ENCODE measurements around the gene KRTAP6-3. TPM values are rescaled to one million over a fixed set of nuclear protein-coding genes. Genes with fewer than 3 reads are reported as not detected.

The KRTAP6-3 gene
- polyA plus RNA-seq, 2 of the 4 experiments (the other 2 are of a cell fraction): not detected

DNA sequence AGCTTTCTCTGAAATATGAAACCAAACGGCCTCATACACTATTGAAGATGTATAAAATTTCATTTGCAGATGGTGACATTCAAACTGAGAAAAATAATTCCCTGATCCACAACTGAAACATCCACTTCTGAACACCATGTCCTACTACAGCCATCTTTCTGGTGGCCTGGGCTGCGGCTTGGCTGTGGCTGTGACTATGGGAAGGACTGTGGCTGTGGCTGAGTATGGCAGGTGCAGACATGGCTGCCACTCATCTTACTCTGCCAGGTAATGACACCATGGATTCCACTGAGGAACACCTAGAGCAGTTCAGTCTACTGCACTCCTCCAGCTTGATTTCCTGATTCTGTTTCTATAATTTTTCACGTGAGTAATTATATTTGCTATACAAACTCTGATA is 28.3 kb downstream of the KRTAP6-3 start, which contains the start of gene KRTAP20-4:
TSS of gene KRTAP20-4 (plus strand) at position 106 of the 400 bp plus-strand sequence.
- WGBS (ENCODE audit: missing lambda C conversion rate): 2% methylated on average over 3 of the region's 3 CpGs
- no peak for DNase-seq (ENCODE audit: low read depth in 1 of 2, low spot score in 1 of 2)
- ChIA-PET CTCF (no interaction called here), POLR2A (no interaction called here)
- H3K9me3 ChIP-seq: no peaks in the 10 kb centered on the region
- H3K27ac ChIP-seq: no peak within 1 kb of the TSS
- TF ChIP-seq, protein P1, sequence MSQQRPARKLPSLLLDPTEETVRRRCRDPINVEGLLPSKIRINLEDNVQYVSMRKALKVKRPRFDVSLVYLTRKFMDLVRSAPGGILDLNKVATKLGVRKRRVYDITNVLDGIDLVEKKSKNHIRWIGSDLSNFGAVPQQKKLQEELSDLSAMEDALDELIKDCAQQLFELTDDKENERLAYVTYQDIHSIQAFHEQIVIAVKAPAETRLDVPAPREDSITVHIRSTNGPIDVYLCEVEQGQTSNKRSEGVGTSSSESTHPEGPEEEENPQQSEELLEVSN (IDR thresholded peaks at IDR 0.05; ENCODE audit: borderline replicate concordance, low read depth): no peak
- TF ChIP-seq, protein P2, sequence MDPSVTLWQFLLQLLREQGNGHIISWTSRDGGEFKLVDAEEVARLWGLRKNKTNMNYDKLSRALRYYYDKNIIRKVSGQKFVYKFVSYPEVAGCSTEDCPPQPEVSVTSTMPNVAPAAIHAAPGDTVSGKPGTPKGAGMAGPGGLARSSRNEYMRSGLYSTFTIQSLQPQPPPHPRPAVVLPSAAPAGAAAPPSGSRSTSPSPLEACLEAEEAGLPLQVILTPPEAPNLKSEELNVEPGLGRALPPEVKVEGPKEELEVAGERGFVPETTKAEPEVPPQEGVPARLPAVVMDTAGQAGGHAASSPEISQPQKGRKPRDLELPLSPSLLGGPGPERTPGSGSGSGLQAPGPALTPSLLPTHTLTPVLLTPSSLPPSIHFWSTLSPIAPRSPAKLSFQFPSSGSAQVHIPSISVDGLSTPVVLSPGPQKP (IDR thresholded peaks at IDR 0.05; ENCODE audit: low read depth, low read length): no peak
- TF ChIP-seq SMC3 (IDR thresholded peaks at IDR 0.05) (no peak), RCOR1 (IDR thresholded peaks at IDR 0.05; ENCODE audit: low read depth, low read length) (no peak)
- ATAC-seq: no peak
- no peak within 1 kb of the TSS for H3K4me3 ChIP-seq
- H3K4me1 ChIP-seq: no peaks in the 10 kb centered on the region
- FAIRE-seq: no peak
- no peak within 1 kb of the TSS for H3K4me2 ChIP-seq

DNA sequence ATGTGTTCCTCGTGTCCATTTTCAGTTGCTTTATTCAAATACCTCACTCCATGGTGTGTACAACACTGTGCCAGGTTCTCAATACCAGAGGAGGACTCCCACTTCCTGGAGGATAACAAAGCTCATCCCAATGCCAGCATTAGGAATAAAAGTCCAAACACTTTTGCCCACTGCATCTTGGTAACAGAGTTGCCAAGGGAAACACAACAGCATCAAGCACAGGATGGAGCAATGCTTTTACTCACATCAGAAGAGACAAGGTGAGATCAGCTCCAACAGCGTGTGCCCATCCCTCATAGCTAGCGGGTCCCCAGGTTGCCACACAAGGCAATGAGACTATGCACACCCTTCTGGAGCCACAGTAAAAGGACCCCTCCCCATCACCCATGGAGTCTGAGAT is 31.1 kb downstream of the KRTAP6-3 start:
- Histone ChIP-seq H3K9me3 (no peaks in the 10 kb centered on the region), H3K27ac (no peak overlapping the region), H3K4me1 (no peaks in the 10 kb centered on the region), H3K4me2 (no peak overlapping the region), H3K4me3 (no peak overlapping the region)
- ChIA-PET POLR2A (no interaction called here), CTCF (no interaction called here)
- no peak for DNase-seq (ENCODE audit: low read depth in 1 of 2, low spot score in 1 of 2)
- WGBS (ENCODE audit: missing lambda C conversion rate): 0% methylated on average over 3 of the region's 3 CpGs
- ATAC-seq: no peak
- FAIRE-seq: no peak
- TF ChIP-seq FOSL2 (IDR thresholded peaks at IDR 0.05) (no peak), FOSL2 (CRISPR knock-in tag; IDR thresholded peaks at IDR 0.05) (no peak), JUNB (IDR thresholded peaks at IDR 0.05) (no peak), HOXA7 (CRISPR knock-in tag; IDR thresholded peaks at IDR 0.05) (no peak), TFCP2L1 (CRISPR knock-in tag; IDR thresholded peaks at IDR 0.05) (no peak), CBX2 (IDR thresholded peaks at IDR 0.05; ENCODE audit: borderline replicate concordance, low read depth) (no peak), FOXS1 (CRISPR knock-in tag; IDR thresholded peaks at IDR 0.05) (no peak)
- TF ChIP-seq, protein P3, sequence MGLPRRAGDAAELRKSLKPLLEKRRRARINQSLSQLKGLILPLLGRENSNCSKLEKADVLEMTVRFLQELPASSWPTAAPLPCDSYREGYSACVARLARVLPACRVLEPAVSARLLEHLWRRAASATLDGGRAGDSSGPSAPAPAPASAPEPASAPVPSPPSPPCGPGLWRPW (IDR thresholded peaks at IDR 0.05): no peak

DNA sequence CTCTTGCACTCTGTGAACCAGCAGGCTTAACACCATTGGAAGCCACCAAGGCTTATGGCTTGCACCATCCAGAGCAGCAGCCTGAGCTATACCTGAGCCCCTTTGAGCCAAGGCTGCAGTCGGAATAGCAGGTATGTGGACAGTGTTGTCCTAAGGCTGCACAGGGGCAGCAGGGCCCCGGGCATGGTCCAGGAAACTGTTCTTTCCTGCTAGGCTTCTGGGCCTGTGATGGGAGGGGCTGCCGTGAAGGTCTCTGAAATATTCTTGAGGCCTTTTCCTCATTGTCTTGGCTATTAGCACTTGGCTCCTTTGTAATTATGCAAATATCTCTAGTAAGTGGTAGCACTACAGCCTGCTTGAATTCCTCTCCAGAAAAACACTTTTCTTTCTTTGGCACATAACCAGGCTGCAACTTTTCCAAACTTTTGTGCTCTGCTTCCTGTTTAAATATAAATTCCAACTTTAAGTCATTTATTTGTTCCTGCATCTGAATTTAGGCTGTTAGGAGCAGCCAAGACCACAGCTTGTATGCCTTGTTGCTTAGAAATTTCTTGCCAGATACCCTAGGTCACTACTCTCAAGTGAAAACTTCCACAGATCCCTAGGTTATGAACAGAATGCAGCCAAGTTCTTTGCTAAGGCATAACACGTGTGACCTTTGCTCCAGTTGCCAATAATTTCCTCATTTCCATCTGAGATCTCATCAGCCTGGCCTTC is 33.4 kb downstream of the KRTAP6-3 start:
- H3K4me2 ChIP-seq: no peak overlapping the region
- no peak for ATAC-seq
- no peak for TF ChIP-seq CBX8 (IDR thresholded peaks at IDR 0.05)
- TF ChIP-seq EP300 (IDR thresholded peaks at IDR 0.05): no peak
- no peak for TF ChIP-seq ZFP36 (IDR thresholded peaks at IDR 0.05; ENCODE audit: borderline replicate concordance, partially characterized antibody)
- TF ChIP-seq MYC (IDR thresholded peaks at IDR 0.05; ENCODE audit: borderline replicate concordance, low read length): no peak
- TF ChIP-seq GATA3 (IDR thresholded peaks at IDR 0.05; ENCODE audit: borderline replicate concordance): no peak
- TF ChIP-seq MAZ (IDR thresholded peaks at IDR 0.05; ENCODE audit: borderline replicate concordance, low read depth, low read length): no peak
- TF ChIP-seq, protein P4, sequence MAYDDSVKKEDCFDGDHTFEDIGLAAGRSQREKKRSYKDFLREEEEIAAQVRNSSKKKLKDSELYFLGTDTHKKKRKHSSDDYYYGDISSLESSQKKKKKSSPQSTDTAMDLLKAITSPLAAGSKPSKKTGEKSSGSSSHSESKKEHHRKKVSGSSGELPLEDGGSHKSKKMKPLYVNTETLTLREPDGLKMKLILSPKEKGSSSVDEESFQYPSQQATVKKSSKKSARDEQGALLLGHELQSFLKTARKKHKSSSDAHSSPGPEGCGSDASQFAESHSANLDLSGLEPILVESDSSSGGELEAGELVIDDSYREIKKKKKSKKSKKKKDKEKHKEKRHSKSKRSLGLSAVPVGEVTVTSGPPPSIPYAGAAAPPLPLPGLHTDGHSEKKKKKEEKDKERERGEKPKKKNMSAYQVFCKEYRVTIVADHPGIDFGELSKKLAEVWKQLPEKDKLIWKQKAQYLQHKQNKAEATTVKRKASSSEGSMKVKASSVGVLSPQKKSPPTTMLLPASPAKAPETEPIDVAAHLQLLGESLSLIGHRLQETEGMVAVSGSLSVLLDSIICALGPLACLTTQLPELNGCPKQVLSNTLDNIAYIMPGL (CRISPR knock-in tag; IDR thresholded peaks at IDR 0.05; ENCODE audit: borderline replicate concordance): no peak
- TF ChIP-seq HDAC2 (IDR thresholded peaks at IDR 0.05): no peak
- no peak for TF ChIP-seq RFX5 (IDR thresholded peaks at IDR 0.05)
- TF ChIP-seq, protein P5, sequence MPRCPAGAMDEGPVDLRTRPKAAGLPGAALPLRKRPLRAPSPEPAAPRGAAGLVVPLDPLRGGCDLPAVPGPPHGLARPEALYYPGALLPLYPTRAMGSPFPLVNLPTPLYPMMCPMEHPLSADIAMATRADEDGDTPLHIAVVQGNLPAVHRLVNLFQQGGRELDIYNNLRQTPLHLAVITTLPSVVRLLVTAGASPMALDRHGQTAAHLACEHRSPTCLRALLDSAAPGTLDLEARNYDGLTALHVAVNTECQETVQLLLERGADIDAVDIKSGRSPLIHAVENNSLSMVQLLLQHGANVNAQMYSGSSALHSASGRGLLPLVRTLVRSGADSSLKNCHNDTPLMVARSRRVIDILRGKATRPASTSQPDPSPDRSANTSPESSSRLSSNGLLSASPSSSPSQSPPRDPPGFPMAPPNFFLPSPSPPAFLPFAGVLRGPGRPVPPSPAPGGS (IDR thresholded peaks at IDR 0.05): no peak
- no peak for DNase-seq (ENCODE audit: low read depth in 1 of 2, low spot score in 1 of 2)
- WGBS (ENCODE audit: missing lambda C conversion rate): 0% methylated on average over 2 of the region's 4 CpGs
- no peak for FAIRE-seq
- ChIA-PET POLR2A (no interaction called here), CTCF (no interaction called here)
- no peak overlapping the region for H3K27ac ChIP-seq
- no peaks in the 10 kb centered on the region for H3K9me3 ChIP-seq
- no peaks in the 10 kb centered on the region for H3K4me1 ChIP-seq
- no peak overlapping the region for H3K4me3 ChIP-seq
